Activated B cell treated with CpG ODN at 0.5 μM for 24 hours (primary cell): Measurements from ENCODE around the gene MYH7. TPM values are rescaled to one million over a fixed set of nuclear protein-coding genes. Genes with fewer than 3 reads are reported as not detected.
"Not testable (repeated sequence)": the region's sequence is repeated elsewhere in the genome, so short reads cannot be mapped to it uniquely, and the experiment has no call there.

ENCODE experiments used
- ATAC-seq: fragments of 200-7000 bp; cut with Tn5 transposase; one replicate; pipeline ENCODE4 v1.10.0; 2021; ENCODE audit warnings: low read depth, mild to moderate bottlenecking, moderate library complexity
- CTCF ChIA-PET: fragments of 350-600 bp; sonication (Branson Sonifier 250); formaldehyde crosslinking; loops from one replicate; lab custom pipeline; 2021; ENCODE audit warnings: antibody characterized with exemption; lab: Charles Lee
- POLR2A ChIA-PET: fragments of 350-600 bp; sonication (Branson Sonifier 250); formaldehyde crosslinking; loops from one replicate; lab custom pipeline; 2021; ENCODE audit warnings: antibody characterized with exemption; lab: Charles Lee
- DNase-seq: peaks from one replicate; pipeline ENCODE4 v3.0.0; 2022
- H3K27ac Mint-ChIP-seq: one replicate; pipeline ENCODE4 v1.8.0; 2020; ENCODE audit warnings: mixed read lengths
- H3K27me3 Mint-ChIP-seq: one replicate; pipeline ENCODE4 v1.8.0; 2021; ENCODE audit warnings: mixed read lengths
- H3K36me3 Mint-ChIP-seq: one replicate; pipeline ENCODE4 v1.8.0; 2021; ENCODE audit warnings: low read depth, mixed read lengths
- H3K4me1 Mint-ChIP-seq: one replicate; pipeline ENCODE4 v1.8.0; 2021; ENCODE audit warnings: mixed read lengths
- H3K4me3 Mint-ChIP-seq: one replicate; pipeline ENCODE4 v1.8.0; 2020; ENCODE audit warnings: mild to moderate bottlenecking, mixed read lengths
- H3K9me3 Mint-ChIP-seq: one replicate; pipeline ENCODE4 v1.8.0; 2020; ENCODE audit warnings: mixed read lengths
- intact Hi-C: fragments of 100-400 bp; cut with micrococcal nuclease; formaldehyde crosslinking; loops from one replicate; pipeline ENCODE4 v1.15.1; 2024
- total RNA-seq: library from RNA; stranded (reverse); gene quantifications from 2 replicates; pipeline ENCODE4 v1.2.3, GENCODE V29; 2022
- TF ChIP-seq, protein P1 (sequence below): fragments of 200-600 bp; IDR thresholded peaks from one replicate; pipeline ENCODE4 v1.8.0; 2022; ENCODE audit warnings: antibody characterized with exemption, mild to moderate bottlenecking

The MYH7 gene
- total RNA-seq, 1 donor from 2014 or later = not detected

DNA sequence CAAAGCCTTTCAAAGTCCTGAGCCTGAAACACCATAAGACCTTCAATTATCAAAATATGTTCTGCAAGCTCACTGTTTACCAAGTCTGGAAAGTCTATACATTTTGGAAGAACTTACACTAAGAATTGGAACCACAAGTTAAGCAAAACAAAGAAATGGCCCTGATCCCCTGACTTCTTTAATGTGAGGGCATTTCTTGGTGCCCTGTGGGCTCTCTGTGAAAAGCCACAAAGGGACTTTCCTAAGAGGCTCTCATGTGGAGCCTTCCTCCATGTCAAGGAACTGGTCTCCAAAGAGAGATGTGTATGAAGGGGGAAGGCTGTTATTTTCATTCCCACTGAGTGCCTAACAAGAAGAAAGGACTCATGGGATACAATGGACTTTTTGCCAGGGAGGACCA lies 13.9 kb downstream of the MYH7 start:
- POLR2A ChIA-PET = no interaction called here
- H3K36me3 Mint-ChIP-seq = no peaks in the 10 kb centered on the region

DNA sequence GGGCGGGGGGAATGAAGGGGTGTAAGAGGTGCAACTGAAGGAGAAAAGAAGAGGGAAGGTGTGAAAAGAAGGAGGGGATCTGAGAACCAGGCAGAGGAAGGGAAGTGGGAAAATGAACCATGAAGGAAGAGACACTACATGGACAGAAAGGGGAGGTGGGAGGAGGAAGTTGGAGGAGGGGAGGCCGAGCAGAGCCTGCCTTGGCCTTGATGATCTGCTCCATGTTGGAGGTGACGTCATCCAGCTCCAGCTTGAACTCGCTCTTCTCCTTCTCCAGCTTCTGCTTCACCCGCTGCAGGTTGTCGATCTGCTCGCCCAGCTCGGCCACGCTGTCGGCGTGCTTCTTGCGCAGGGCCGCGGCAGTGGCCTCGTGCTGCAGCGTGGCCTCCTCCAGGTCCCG lies 15.8 kb downstream of the MYH7 start:
- peaks cover 13% of the 10 kb centered on the region for H3K27me3 Mint-ChIP-seq
- H3K36me3 Mint-ChIP-seq, intact Hi-C loops, H3K4me3 Mint-ChIP-seq, POLR2A ChIA-PET, H3K4me1 Mint-ChIP-seq, H3K27ac Mint-ChIP-seq, H3K9me3 Mint-ChIP-seq, DNase-seq, ATAC-seq, CTCF ChIA-PET: not testable (repeated sequence)

More for the DNA sequence above, 13.9 kb downstream of the MYH7 start:
- Mint-ChIP-seq H3K4me3 (no peak overlapping the region), H3K4me1 (no peaks in the 10 kb centered on the region), H3K27ac (no peak overlapping the region), H3K27me3 (peaks cover 10% of the 10 kb centered on the region), H3K9me3 (no peaks in the 10 kb centered on the region)
- DNase-seq = no peak
- CTCF ChIA-PET = no interaction called here
- TF ChIP-seq, protein P1, sequence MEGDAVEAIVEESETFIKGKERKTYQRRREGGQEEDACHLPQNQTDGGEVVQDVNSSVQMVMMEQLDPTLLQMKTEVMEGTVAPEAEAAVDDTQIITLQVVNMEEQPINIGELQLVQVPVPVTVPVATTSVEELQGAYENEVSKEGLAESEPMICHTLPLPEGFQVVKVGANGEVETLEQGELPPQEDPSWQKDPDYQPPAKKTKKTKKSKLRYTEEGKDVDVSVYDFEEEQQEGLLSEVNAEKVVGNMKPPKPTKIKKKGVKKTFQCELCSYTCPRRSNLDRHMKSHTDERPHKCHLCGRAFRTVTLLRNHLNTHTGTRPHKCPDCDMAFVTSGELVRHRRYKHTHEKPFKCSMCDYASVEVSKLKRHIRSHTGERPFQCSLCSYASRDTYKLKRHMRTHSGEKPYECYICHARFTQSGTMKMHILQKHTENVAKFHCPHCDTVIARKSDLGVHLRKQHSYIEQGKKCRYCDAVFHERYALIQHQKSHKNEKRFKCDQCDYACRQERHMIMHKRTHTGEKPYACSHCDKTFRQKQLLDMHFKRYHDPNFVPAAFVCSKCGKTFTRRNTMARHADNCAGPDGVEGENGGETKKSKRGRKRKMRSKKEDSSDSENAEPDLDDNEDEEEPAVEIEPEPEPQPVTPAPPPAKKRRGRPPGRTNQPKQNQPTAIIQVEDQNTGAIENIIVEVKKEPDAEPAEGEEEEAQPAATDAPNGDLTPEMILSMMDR = no peak
- intact Hi-C loops = no loop called here
- no peak for ATAC-seq

DNA sequence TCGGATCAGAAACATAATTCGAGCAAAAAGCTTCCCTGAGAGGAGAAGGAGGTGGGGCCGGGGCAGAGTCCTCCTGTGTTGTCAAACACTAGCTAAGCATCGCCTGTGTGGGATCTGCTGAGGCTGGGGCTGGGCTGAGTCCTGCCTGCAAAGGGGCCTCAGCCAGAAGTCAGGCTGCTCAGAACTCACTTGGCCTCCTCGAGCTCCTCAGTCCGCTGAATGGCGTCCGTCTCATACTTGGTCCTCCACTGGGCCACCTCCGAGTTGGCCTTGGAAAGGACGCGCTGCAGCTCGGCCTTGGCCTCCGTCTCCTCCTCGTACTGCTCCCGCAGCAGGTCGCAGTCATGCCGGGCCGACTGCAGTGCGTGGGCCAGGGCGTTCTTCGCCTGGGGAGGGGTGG lies 17.4 kb downstream of the MYH7 start:
- Mint-ChIP-seq H3K27ac (no peak overlapping the region), H3K27me3 (peaks cover 13% of the 10 kb centered on the region), H3K4me3 (no peak overlapping the region), H3K4me1 (no peaks in the 10 kb centered on the region), H3K36me3 (no peaks in the 10 kb centered on the region), H3K9me3 (no peaks in the 10 kb centered on the region)
- intact Hi-C loops = no loop called here
- DNase-seq (no peak), ATAC-seq (no peak)
- TF ChIP-seq, protein P1 = no peak
- ChIA-PET CTCF (no interaction called here), POLR2A (no interaction called here)

DNA sequence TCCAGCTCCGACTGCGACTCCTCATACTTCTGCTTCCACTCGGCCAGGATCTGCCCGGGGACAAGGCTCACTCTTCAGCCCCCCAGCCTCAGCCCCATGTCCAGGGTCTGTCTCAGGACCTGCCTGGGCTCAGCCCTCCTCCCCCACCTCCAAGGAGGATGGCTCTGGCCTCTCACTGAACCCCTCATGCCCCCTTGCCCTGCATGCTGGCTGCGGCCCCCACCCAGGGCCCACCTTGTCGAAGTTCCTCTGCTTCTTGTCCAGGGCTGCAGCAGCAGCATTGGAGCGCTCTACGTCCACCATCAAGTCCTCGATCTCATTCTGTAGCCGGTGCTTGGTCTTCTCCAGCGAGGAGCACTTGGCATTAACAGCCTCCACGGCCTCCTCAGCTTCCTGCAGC lies 18.2 kb downstream of the MYH7 start:
- DNase-seq, H3K9me3 Mint-ChIP-seq, H3K36me3 Mint-ChIP-seq, intact Hi-C loops, H3K27ac Mint-ChIP-seq, H3K4me3 Mint-ChIP-seq, POLR2A ChIA-PET, H3K4me1 Mint-ChIP-seq, CTCF ChIA-PET, ATAC-seq: not testable (repeated sequence)
- H3K27me3 Mint-ChIP-seq = peaks cover 16% of the 10 kb centered on the region

DNA sequence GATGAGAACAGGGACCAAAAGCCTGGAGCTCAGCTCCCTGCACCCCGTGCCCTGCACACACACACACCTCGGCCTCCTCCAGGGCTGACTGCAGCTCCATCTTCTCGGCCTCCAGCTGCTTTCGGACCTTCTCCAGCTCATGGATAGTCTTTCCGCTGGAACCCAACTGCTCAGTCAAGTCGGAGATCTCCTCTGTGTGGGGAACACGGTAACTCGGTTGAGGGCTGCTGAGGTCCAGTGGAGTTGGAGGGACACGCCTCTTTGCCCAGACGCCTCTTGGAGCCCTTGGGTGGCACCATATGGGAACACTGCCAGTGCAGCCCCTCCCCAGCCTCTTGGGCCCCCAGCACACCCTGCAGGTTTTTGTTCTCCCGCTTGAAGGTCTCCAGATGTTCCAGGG lies 18.7 kb downstream of the MYH7 start:
- intact Hi-C loops = no loop called here
- no peaks in the 10 kb centered on the region for H3K4me1 Mint-ChIP-seq
- no peak overlapping the region for H3K4me3 Mint-ChIP-seq
- CTCF ChIA-PET = no interaction called here
- DNase-seq = no peak
- TF ChIP-seq, protein P1 = no peak
- H3K27me3 Mint-ChIP-seq = peaks cover 17% of the 10 kb centered on the region
- no peak overlapping the region for H3K27ac Mint-ChIP-seq
- no peaks in the 10 kb centered on the region for H3K36me3 Mint-ChIP-seq
- ATAC-seq = no peak
- no peaks in the 10 kb centered on the region for H3K9me3 Mint-ChIP-seq
- POLR2A ChIA-PET = no interaction called here

DNA sequence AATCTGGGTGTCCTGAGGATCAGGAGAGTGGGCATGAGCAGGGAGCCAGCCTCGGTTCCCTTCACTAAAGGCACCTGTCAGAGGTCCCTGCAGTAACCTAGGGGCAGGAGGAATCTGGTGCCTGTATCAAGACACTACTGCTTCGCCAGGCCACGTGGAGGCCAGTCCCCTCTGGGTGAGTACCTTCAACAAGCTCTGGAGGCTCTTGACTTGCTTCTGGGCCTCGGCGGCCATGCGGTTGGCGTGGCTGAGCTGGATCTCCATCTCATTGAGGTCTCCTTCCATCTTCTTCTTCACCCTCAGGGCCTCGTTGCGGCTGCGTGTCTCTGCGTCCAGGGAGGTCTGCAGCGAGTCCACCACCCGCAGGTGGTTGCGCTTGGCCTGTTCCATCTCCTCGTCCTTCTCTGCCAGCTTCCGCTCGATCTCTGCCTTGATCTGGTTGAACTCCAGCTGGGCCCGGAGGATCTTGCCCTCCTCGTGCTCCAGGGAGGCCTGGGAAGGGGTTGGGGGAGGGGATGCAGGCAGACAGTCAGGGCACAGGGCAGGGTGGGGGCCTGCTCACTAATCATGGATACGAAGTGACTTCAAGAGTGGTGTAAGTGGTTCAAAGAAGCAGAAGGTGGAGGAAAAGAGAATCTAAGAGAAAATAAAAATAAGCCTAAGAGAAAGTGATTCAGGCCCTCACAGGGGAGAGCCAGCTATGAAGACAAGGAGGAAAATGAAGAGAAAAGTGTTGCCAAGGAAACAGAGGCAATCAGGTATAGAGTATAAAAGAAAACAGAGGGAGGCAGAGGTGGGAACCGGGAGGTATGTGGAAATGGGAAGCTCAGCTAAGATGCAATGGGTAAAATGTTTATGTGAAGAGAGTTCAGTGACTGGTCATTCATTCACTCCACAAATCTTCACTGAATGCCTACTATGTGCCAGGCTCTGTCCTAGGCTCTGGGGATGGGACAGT lies 19.4 kb downstream of the MYH7 start:
- H3K27me3 Mint-ChIP-seq = peaks cover 21% of the 10 kb centered on the region
- DNase-seq (no peak), ATAC-seq (no peak)
- no peak overlapping the region for H3K27ac Mint-ChIP-seq
- ChIA-PET POLR2A (no interaction called here), CTCF (no interaction called here)
- TF ChIP-seq, protein P1 = no peak
- H3K4me1 Mint-ChIP-seq = no peaks in the 10 kb centered on the region
- intact Hi-C loops = no loop called here
- no peak overlapping the region for H3K4me3 Mint-ChIP-seq
- H3K9me3 Mint-ChIP-seq = no peaks in the 10 kb centered on the region
- no peaks in the 10 kb centered on the region for H3K36me3 Mint-ChIP-seq
